Lower lobe of right lung (tissue), 2 donors: ENCODE results near the gene LPCAT2. TPM values are rescaled to one million over a fixed set of nuclear protein-coding genes. Genes with fewer than 3 reads are reported as not detected.

Source experiments
- ATAC-seq, 2 donors: fragments of 200-7000 bp; cut with Tn5 transposase; one replicate each; pipeline ENCODE4 v1.9.1; 2020 to 2022; ENCODE audit warnings: mild to moderate bottlenecking in 2 of 2, moderate library complexity in 2 of 2
- DNase-seq: peaks from one replicate; pipeline ENCODE4 v3.0.0-alpha.2; 2020
- H3K27ac ChIP-seq: fragments of 200-600 bp; one replicate; pipeline ENCODE4 v1.8.0; 2022
- H3K27me3 ChIP-seq: fragments of 200-600 bp; one replicate; pipeline ENCODE4 v1.8.0; 2022; ENCODE audit warnings: low read depth
- H3K36me3 ChIP-seq: fragments of 200-600 bp; one replicate; pipeline ENCODE4 v1.8.0; 2022; ENCODE audit warnings: mild to moderate bottlenecking
- H3K4me1 ChIP-seq: fragments of 200-600 bp; one replicate; pipeline ENCODE4 v1.8.0; 2022
- H3K4me3 ChIP-seq: fragments of 200-600 bp; one replicate; pipeline ENCODE4 v1.8.0; 2022; ENCODE audit warnings: mild to moderate bottlenecking
- H3K9me3 ChIP-seq: fragments of 200-600 bp; one replicate; pipeline ENCODE4 v1.8.0; 2022
- intact Hi-C: fragments of 100-400 bp; cut with DNase I; formaldehyde crosslinking; loops from one replicate; pipeline ENCODE4 v1.11.0; 2022
- total RNA-seq: library from RNA; stranded (reverse); fragmentation: NEBNext Ultra II Directional; extraction: Animal tissue kit (Norgen Biotek cat#: 25700); gene quantifications from one replicate; pipeline ENCODE4 v1.2.1, GENCODE V29; 2021
- TF ChIP-seq, protein P1 (sequence below): fragments of 200-600 bp; IDR thresholded peaks from one replicate; pipeline ENCODE4 v1.8.0; 2022; ENCODE audit warnings: antibody characterized with exemption, mild to moderate bottlenecking
- donor health status: DM: no; HTN: yes; CAD: no; lungs with severe emphysema.

The LPCAT2 gene
- total RNA-seq, 1 donor from 2014 or later = 35.8 TPM

- no peak overlapping the region for H3K4me3 ChIP-seq
- no peaks in the 10 kb centered on the region for H3K36me3 ChIP-seq
- DNase-seq (no peak), ATAC-seq (no peak)
- no peak overlapping the region for H3K27ac ChIP-seq
- H3K4me1 ChIP-seq = no peaks in the 10 kb centered on the region
- H3K9me3 ChIP-seq = peaks cover 10% of the 10 kb centered on the region
- H3K27me3 ChIP-seq = no peaks in the 10 kb centered on the region
- TF ChIP-seq, protein P1, sequence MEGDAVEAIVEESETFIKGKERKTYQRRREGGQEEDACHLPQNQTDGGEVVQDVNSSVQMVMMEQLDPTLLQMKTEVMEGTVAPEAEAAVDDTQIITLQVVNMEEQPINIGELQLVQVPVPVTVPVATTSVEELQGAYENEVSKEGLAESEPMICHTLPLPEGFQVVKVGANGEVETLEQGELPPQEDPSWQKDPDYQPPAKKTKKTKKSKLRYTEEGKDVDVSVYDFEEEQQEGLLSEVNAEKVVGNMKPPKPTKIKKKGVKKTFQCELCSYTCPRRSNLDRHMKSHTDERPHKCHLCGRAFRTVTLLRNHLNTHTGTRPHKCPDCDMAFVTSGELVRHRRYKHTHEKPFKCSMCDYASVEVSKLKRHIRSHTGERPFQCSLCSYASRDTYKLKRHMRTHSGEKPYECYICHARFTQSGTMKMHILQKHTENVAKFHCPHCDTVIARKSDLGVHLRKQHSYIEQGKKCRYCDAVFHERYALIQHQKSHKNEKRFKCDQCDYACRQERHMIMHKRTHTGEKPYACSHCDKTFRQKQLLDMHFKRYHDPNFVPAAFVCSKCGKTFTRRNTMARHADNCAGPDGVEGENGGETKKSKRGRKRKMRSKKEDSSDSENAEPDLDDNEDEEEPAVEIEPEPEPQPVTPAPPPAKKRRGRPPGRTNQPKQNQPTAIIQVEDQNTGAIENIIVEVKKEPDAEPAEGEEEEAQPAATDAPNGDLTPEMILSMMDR = no peak
- intact Hi-C loops = no loop called here
These were observed 6.2 kb downstream of the LPCAT2 start for GRCh38 chr16:55515111-55515510.

- H3K9me3 ChIP-seq = peaks cover 16% of the 10 kb centered on the region
- H3K36me3 ChIP-seq = no peaks in the 10 kb centered on the region
- H3K27ac ChIP-seq = no peak overlapping the region
- intact Hi-C loops = no loop called here
- no peak overlapping the region for H3K4me3 ChIP-seq
- ATAC-seq (no peak), DNase-seq (no peak)
- H3K27me3 ChIP-seq = no peaks in the 10 kb centered on the region
- TF ChIP-seq, protein P1 = no peak
- no peaks in the 10 kb centered on the region for H3K4me1 ChIP-seq
These were observed 12.9 kb downstream of the LPCAT2 start for GRCh38 chr16:55521792-55522191.

GRCh38 chr16:55526441-55526840 is 17.6 kb downstream of the LPCAT2 start:
- Histone ChIP-seq H3K27me3 (no peaks in the 10 kb centered on the region), H3K4me3 (no peak overlapping the region), H3K4me1 (no peaks in the 10 kb centered on the region), H3K27ac (no peak overlapping the region), H3K9me3 (peaks cover 11% of the 10 kb centered on the region), H3K36me3 (peaks cover 21% of the 10 kb centered on the region)
- ATAC-seq (no peak), DNase-seq (no peak)
- TF ChIP-seq, protein P1 = no peak
- intact Hi-C loops = no loop called here

DNA sequence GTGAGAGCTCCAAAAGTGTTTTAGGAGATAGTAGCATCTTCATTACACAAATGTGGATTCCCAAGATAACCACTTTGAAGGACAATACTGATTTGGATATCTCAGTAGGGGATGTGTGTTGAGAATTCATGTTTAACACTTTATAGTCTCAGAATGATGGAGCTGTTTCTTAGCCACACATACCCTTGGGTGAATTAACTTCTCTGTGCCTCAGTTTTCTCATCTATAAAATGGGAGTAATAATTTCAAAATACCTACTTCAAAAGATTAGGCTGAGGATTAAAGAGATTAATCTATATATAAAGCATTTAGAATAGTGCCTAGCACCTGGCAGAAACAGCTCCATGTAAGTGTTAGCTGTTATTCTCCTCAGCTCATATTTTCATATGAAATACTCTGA is 19.0 kb downstream of the LPCAT2 start:
- intact Hi-C loops = no loop called here
- TF ChIP-seq, protein P1 = no peak
- Histone ChIP-seq H3K4me3 (no peak overlapping the region), H3K4me1 (no peaks in the 10 kb centered on the region), H3K27me3 (no peaks in the 10 kb centered on the region), H3K27ac (no peak overlapping the region), H3K36me3 (peaks cover 21% of the 10 kb centered on the region), H3K9me3 (no peaks in the 10 kb centered on the region)
- ATAC-seq = no peak
- DNase-seq = no peak

DNA sequence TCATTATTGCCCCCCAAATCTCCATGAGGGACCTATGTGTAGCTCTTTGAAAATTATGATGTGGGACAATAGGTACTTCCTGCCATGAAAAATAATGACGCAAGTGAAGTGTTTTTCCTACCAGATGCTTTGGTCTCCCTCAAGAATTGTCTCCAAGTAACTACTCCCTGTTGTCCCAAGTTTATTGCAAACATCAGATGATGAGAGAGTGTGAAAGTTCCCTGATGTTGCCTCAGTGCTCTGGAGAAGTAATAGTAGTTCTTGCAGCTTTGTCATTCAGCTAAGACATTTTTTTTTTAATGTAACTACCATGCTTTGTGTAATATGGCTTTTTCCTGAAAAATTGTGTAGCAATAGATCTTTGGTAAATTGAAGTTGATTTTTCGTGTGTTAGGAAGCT is 20.1 kb downstream of the LPCAT2 start:
- H3K9me3 ChIP-seq = no peaks in the 10 kb centered on the region
- TF ChIP-seq, protein P1 = no peak
- DNase-seq (no peak), ATAC-seq (no peak)
- H3K27ac ChIP-seq = no peak overlapping the region
- intact Hi-C loops = no loop called here
- H3K4me1 ChIP-seq = no peaks in the 10 kb centered on the region
- H3K27me3 ChIP-seq = no peaks in the 10 kb centered on the region
- H3K36me3 ChIP-seq = peaks cover 21% of the 10 kb centered on the region
- H3K4me3 ChIP-seq = no peak overlapping the region
